Measurements from ENCODE around the gene ZNF10.
A peak's percentile ranks its signal among the peaks of the same experiment; 100 is the strongest.

ZNF10 gene

DNA sequence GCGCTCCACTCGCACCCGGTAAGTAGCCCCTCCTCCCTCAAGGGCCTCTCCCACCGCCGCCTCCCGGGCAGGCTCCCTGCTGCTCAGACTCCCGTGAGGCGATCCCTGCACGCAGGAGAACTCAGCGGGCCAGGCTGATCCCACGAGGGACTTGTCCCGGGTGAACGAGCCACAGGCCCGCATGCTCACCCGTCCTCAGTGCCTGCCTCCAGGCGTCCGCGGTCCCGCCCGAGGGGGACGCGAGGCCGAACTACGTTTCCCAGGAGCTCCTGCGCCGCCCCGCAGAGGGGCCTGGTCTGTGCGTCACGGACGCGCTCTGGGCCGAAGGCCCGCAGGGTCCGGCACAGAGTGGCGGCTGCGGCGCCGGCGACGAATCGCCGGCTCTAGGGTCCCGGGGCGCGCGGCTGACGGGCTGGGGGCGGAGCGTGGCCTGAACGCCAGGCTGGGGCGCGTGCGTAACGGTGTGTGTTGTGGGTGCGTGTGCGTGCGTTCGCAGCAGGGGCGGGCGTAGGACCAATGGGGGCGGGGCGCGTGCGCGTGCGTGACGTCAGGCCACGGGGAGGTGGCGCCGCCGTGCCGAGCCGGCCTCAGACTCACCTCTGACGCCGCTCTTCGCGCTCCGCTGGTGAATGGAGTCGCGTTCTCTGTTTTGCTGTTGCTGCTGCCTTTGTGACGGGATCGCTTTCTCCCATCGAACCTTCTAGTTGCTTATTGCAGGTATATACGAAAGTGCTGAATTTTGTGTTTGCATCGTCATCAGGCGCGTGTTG is at the start of gene ZNF10, which contains the start of gene ZNF891:
Gene ZNF10 (plus strand): TSS at position 590 of the 770 bp plus-strand sequence. CDS start 13,866 bp downstream, outside the sequence.
Gene ZNF891 (minus strand): TSS at position 237 of the 770 bp plus-strand sequence. CDS start 8,356 bp downstream, outside the sequence.
- DNase-seq, result peak; percentile 98

DNA sequence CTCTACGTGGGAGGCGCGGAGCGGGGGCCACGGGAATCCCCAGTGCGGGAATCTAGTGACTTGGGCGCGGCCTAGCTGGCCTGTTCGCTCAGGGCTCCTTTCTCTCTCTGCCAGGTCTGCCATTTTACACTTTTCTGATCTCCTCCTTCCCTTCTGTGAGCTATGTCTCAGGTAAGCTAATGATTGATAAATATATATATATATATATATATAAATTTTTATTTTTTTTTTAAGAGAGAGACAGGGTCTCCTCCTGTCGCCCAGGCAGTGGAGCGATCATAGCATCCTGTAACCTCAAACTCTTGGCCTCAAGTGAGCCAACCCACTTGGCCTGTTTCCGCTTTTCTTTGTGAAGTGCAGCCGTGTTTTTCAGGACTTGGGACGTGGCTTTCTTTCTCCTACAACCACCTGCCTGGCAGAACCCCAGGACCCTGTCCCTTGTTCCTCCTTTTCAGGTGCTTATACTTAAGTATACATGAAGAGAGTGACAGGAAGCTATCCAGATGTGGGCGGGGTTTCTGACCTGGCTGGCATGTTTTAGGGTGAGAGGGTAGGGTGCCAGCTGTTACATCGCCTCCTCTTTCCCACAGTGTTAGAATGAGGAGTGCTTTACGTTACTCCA is 49.2 kb upstream of the ZNF10 start:
- peak; percentile 17 for DNase-seq

DNA sequence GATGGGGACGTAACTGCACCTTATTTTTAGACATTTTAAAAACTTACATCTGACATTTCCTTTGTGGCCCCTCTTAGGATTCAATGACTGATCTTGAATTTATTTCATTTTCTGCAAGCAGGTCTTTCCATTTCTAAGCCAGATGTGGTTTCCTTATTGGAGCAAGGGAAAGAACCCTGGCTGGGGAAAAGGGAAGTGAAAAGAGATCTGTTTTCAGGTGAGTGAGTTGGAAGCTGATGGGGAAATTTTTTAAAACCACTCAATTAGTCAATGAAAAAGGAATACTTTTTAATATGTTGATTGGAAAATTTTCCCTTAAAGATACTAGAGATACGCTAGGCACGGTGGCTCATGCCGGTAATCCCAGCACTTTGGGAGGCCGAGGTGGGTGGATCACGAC is 47.1 kb upstream of the ZNF10 start:
- no peak for DNase-seq

DNA sequence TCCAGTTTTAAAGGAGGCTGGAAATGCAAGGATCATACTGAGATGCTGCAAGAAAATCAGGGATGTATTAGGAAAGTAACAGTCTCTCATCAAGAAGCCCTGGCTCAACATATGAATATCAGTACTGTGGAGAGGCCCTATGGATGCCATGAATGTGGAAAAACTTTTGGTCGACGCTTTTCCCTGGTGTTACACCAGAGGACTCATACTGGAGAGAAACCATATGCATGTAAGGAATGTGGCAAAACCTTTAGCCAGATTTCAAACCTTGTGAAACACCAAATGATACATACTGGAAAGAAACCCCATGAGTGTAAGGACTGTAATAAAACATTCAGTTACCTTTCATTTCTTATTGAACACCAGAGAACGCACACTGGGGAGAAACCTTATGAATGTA is 24.8 kb upstream of the ZNF10 start:
- DNase-seq, result no peak

DNA sequence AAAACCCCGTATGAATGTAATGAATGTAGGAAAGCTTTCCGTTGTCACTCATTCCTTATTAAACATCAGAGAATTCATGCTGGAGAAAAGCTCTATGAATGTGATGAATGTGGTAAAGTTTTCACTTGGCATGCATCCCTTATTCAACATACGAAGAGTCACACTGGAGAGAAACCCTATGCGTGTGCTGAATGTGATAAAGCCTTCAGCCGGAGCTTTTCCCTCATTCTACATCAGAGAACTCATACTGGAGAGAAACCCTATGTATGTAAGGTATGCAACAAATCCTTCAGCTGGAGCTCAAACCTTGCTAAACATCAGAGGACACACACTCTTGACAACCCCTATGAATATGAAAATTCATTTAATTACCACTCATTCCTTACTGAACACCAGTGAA is 24.2 kb upstream of the ZNF10 start:
- no peak for DNase-seq

DNA sequence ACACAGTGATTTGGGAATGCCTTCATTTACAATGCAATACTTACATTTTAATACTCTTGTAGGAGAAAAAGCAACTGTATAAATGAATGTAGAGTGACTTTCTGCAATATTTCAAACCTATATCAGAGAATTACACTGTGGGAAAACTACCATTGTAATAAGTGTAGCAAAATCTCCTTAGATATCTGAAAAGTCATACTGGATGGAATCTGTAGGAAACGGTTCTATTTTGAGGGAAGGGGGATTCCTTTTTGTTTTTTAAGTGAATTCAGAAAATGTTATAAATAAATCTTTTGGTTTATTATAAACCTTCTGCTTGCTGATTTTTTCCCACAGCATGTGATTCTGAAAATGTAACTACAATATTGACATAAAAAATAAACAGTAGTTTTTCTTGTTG is 23.3 kb upstream of the ZNF10 start:
- no peak for DNase-seq

DNA sequence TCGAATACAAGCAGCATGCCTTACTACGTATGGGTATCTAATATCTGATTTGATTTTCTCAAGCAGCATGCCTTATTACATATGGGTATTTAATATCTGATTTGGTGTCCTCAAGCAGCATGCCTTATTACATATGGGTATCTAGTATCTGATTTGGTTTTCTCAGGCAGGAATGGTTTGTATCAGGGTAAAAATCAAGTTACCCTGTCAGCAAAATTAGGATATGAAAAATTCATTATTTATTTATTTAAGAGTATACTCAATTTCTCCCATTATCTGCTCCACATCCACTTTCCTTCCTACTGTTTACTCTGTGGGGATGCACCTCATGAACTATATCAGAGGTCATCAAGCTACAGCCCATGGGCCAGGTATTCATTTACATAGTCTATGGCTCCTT is 22.3 kb upstream of the ZNF10 start:
- no peak for DNase-seq

DNA sequence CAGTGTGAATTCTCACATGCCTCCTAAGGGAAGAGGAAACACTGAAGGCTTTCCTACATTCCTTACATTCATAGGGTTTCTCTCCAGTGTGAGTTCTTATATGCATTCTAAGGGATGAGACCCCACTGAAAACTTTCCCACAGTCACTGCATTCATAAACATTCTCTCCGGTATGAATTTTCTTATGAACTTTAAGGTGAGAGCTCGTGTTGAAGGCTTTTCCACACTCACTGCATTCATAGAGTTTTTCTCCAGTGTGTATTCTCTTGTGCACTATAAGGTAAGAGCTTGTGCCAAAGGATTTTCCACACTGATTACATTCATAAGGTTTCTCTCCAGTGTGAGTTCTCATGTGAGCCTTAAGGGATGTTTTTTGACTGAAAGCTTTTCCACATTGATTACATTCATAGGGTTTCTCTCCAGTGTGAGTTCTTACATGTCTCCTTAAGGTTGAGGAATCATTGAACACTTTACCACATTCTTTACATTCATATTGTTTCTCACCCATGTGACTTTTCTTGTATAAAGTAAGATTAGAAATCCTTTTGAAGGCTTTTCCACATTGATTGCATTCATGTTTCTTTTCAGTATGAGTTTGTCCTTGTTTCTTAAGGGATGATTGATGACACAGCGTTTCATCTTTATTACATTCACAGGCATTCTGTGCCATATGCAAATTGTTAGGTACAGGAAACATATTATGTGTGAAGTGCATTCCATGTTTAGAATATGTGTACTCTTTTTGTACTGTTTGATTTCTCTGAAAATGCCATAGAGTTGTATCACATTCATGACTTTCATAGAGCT is 9.8 kb upstream of the ZNF10 start:
- DNase-seq, result no peak

DNA sequence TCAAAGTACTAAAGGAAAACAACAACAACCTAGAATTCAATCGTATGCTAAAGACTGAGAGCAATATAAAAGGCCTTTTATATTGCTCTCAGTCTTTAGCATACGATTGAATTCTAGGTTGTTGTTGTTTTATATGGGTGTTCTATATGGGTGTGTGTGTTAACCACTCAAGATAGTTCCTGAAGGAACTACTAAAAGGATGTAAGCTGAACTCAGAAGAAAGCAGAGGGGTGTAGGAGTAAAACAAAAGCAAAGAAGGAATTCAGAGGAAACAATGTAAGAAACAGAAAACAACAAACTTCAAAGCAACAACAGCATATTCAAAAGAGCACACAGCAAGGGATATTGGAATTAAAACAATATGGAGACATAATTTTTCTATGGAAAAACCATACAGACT is 5.8 kb upstream of the ZNF10 start:
- DNase-seq, result no peak

DNA sequence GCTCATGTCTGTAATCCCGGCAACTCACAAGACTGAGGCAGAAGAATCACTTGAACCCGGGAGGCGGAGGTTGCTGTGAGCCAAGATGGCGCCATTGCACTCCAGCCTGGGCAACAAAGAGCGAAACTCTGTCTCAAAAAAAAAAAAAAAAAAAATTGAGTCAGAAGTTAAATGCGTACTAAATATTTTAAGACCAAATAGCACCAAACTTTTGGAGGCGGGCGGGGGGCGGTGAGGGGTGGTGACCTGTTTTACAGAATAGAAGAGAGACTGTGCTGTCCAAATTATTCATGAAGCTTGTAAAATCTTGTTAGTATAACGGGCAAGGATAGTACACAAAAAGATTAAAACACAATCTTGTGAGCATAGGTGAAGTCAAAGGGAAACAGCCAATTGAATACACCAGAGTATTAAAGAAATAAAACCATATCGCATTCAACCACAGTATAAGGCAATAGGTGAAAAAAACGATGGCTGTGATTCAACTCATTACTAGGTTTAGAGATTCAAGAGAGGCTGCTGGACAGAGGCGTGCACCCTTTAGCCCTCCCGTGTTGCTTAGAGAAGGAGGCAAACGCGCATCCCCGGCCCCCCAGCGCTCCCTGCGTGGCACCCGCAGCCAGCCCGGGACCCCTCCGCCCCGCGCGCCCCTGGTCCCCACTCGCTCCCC is 924 bp upstream of the ZNF10 start:
- DNase-seq, result no peak

DNA sequence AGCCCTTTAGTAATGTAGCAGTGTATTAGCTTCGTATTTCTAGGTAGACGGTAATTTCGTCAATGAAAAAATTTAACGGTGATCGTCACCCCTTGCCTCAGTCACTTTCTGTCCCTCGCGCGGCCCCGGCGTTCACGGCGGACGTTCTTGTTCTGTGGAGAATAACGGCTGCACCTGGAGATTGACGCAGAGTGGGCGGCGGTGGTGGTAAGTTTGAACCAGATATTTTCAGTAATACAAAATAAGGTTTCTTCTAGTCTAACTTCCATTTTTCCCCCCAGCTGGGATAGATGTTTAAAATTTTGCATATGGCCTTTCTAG is 341 bp downstream of the ZNF10 start:
- no peak for DNase-seq

DNA sequence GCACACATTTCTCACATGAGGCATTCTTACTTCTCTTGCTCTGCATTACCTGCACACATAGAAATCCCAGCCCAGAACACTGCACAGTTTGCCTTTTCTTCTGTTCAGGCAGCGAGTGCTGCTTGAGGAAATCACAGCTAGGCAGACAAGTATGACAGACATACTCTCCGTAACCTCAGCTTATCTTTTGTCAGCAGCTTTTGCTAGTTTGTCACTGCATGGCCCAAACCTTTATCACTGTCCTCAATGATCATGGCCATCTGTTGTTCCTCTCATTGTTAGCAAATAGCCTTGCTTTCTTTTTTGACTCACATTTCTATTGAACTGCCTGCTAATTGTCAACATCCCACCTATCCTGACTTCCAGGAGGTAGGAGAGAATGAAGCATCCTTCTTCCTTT is 5.3 kb downstream of the ZNF10 start:
- DNase-seq, result no peak

DNA sequence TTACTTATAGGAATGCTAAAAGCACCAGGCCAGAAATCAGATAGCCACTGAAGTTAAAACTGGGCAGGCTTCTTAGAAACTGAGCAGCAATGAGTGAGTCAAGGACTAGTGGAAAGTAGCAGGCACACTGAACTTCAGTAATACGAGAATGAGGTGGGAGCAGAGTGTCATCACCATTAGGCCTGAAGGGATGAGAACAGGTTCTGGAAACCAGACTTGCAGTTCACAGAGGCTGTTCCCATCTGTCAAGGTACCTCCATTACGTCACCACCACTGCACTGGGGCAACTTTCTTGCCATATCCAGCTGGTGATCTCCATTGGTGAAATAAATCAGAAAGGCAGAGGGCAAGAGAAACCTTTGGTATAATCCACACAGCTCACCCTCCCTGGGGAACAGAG is 15.6 kb downstream of the ZNF10 start:
- no peak for DNase-seq

DNA sequence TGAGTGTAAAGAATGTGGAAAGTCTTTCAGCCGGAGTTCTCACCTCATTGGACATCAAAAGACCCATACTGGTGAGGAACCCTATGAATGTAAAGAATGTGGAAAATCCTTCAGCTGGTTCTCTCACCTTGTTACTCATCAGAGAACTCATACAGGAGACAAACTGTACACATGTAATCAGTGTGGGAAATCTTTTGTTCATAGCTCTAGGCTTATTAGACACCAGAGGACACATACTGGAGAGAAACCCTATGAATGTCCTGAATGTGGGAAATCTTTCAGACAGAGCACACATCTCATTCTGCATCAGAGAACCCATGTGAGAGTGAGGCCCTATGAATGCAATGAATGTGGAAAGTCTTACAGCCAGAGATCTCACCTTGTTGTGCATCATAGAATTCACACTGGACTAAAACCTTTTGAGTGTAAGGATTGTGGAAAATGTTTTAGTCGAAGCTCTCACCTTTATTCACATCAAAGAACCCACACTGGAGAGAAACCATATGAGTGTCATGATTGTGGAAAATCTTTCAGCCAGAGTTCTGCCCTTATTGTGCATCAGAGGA is 25.8 kb downstream of the ZNF10 start:
- DNase-seq, result no peak

DNA sequence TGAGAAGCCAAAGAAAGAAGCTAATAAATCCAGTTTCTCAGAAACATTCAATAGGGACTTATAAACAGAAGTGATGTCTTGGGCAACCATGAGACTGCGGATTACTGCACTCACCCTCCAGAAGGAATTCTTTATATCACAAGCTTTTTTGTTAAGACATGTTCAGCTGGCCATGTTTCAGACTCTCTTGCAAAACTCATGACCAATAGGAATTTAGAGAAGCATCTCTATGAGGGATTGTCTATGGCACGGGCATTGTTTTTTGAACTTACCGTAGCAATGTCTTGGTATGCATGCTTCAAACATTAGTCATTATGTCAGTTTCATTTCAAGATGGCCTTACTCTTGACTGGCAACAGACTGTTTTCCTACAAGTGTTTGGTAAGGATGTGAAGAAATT is 35.3 kb downstream of the ZNF10 start:
- DNase-seq, result no peak

DNA sequence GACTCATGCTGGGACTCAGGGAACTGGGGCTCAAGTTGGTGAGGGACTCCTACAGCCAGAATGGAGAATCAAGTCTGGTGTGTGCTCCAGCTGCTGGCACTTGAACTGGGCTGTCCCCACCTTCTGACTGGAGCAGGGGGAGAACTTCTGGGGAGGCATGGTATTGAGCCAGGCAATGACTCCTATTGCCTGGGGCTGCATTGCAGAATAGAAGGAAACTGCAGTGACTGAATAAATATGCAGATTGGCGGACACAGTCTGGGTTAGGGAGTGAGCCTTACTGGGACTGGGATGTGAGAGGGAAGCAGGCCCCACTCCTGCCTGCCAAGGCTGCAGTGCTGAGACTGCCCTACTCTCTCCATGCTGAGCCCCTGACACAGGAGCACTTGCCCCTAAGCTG is 42.1 kb downstream of the ZNF10 start:
- no peak for DNase-seq

DNA sequence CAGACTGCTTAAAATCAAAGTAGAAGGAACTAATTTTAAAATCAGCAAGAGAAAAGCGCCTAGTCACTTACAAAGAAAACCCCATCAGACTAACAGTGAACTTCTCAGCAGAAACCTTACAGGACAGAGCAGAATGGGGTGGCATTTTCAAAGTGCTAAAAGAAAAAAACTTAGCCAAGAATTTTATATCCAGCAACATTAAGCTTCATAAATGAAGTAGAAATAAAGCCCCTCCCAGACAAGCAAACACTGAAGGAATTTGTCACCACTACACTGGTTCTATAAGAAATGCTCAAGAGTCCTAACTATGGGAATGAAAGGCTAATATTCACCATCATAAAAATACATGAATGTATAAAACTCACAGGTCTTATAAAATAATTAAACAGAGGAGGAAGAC is 44.5 kb downstream of the ZNF10 start:
- no peak for DNase-seq

DNA sequence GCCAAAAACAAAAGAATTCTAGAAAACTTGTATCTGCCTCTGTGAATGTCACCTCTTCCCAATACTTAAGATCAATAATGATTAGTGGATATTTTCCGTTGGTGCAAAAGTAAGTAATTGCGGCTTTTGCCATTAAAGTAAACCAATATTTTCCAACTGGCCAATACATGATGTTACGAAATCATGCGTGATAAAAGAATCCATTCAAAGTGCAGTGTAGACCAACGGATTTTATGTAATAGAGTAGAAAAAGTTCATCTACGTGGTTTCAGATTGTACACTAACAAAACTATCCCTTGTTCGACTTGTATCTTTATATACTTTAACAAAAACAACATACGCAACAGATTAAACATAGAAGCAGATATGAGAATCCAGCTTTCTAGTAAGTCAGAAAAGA is 50.2 kb downstream of the ZNF10 start:
- no peak for DNase-seq

DNA sequence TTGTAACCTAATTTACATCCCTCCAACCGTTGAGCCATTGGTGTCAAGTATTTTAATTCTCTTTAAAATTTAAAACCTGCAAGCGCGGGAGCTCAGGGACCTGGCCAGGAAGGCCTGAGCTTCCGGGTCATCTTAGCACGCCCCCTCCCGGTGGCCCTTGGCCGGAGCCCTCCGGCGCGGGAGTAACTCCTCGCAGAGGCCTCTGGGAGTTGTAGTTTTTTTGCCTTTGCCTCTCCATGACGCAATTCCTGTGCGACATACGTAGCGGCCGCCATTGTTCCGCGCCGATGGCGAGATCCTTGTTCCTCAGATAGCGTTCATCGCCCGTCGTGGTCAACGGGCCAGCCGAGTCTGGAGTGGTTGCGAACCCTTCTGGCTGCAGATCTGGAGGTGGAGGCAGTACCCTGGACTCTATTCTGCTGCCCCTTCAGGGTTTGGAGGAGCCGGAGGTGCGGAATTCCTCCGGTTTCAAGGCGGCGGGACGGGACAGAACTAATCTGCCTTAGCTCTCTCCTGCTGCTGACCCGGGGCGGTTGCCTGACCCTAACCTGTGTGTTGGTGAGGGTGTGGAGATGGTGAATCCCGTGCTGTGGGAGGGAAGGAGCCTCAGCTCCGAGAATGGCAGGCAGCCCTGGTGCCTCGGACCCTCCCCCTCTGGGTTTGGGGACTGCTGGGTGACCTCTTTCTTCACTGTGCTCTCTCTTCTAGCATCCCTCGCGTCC is 51.0 kb downstream of the ZNF10 start, which contains the start of gene ZNF268:
Gene ZNF268 (plus strand): TSS at position 258 of the 722 bp plus-strand sequence. CDS start 503 bp downstream, outside the sequence.
- peak; percentile 92 for DNase-seq

DNA sequence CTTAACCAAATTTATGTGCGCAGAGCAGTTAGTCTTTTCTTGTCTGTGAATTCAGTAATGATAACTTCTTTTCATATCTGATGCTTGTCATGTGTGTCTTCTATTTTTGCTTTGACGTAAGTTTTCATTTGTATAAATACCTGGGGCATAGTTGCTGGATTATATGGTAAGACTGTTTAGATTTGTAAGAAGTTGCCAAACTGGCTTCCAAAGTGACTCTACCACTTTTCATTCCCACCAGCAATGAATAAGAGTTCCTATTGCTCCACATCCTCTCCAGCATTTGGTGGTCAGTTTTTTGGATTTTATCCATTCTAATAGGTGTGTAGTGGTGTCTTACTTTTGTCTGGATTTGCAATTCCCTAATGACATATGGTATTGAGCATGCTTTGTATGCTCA is 59.7 kb downstream of the ZNF10 start:
- no peak for DNase-seq

DNA sequence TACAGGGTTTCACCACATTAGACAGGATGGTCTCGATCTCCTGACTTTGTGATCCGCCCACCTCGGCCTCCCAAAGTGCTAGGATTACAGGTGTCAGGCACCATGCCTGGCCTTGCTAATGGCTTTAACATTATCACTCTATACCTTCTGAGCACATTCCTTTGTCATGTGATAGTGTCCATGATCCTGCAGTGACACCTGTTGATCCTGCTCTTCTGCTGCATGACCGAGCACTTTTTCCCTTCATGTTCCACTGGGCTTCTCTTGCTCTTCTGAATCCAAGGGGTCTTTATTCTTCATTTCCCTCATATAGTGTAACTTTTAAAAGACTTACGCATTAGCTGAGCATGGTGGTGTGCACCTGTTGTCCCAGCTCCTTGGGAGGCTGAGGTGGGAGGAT is 62.4 kb downstream of the ZNF10 start:
- DNase-seq, result no peak

DNA sequence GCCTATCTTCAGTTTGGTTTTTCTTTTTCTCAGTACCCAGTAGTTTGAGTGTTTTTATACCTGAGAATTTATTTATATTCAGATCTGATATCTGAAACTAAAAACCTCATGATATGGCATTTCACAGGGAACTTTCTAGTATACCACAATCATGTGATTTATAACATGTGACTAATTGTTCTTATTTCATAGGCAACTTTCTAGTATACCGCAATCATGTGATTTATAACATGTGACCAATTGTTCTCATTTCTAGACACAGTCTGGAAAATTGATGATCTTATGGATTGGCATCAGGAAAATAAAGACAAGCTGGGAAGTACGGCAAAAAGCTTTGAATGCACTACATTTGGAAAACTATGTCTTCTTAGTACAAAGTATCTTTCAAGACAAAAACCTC is 71.5 kb downstream of the ZNF10 start:
- no peak for DNase-seq

Measured in right hindlimb (tissue), 1 donor.